Activated naive CD4-positive, alpha-beta T cell treated with anti-CD3 and anti-CD28 coated beads for 36 hours (primary cell): ENCODE measurements around the gene FOXP1. TPM values are rescaled to one million over a fixed set of nuclear protein-coding genes. Genes with fewer than 3 reads are reported as not detected.

Experiments used
- CTCF ChIA-PET: fragments of 350-600 bp; sonication (Branson Sonifier 250); formaldehyde crosslinking; loops from one replicate; lab custom pipeline; 2021; ENCODE audit warnings: antibody characterized with exemption; lab: Charles Lee
- DNase-seq: peaks from one replicate; pipeline ENCODE4 v3.0.0-alpha.2; 2020
- H3K27ac Mint-ChIP-seq: one replicate; pipeline ENCODE4 v1.8.0; 2021; ENCODE audit warnings: mild to moderate bottlenecking, mixed read lengths
- H3K27me3 Mint-ChIP-seq: one replicate; pipeline ENCODE4 v1.8.0; 2021; ENCODE audit warnings: low read depth, mixed read lengths
- H3K36me3 Mint-ChIP-seq: one replicate; pipeline ENCODE4 v1.8.0; 2021; ENCODE audit warnings: low read depth, mixed read lengths
- H3K4me1 Mint-ChIP-seq: one replicate; pipeline ENCODE4 v1.8.0; 2021; ENCODE audit warnings: low read depth, mixed read lengths
- H3K4me3 Mint-ChIP-seq: one replicate; pipeline ENCODE4 v1.8.0; 2021; ENCODE audit warnings: mild to moderate bottlenecking, moderate library complexity, mixed read lengths
- H3K9me3 Mint-ChIP-seq: one replicate; pipeline ENCODE4 v1.8.0; 2021; ENCODE audit warnings: mixed read lengths
- intact Hi-C: fragments of 100-400 bp; cut with micrococcal nuclease; formaldehyde crosslinking; loops from one replicate; pipeline ENCODE4 v1.15.1; 2023
- total RNA-seq, 2 experiments: library from RNA; stranded (reverse); gene quantifications; one replicate each; pipeline ENCODE4 v1.2.3, GENCODE V29; 2021

The FOXP1 gene
- total RNA-seq, 2 experiments from 2014 or later, result 95.2 to 97.4 TPM

DNA sequence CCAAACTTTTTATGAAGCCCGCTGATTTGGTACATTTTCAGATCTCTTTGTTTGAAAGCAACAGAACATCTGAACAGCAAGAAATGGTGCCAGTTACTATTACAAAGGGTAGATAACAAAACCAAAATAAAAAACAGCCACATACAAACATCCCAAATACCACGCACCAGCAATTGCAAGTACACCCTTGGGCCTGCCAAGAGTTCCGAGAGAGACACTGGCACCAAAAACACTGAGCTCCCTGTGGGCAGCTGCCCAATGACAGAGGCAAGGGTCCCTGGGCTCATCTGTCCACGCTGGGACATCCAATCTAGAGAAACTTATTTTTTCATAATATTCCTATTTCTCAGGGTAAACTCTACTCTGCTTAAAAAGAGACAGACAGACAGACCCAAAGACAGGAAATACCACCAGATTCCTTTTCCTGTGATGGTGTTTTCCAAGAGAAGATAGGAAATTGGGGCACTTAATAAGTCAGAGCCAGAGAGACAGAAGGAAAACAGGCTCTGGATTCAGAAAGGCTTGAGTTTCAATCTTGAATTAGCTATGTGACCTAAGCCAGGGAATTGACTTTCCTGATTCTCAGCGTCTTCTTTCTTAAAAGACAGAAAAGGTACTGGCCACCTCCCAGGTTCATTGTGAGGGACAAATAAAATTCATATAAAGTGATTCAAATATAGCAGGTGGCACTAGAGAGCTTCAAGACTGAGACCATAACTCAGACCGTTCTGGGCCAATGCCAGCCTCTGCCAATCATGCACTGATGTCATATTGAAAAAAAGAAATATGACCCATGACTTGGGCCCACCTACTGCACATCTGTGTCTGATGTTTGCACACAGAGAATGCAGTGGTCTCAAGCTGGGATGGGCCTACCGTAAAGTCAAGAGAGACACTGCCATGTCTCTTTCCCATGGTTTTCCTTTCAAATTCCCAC, 61.3 kb downstream of the FOXP1 start:
- intact Hi-C loops, result no loop called here
- Mint-ChIP-seq H3K4me1 (peaks cover 9% of the 10 kb centered on the region), H3K9me3 (no peaks in the 10 kb centered on the region)

DNA sequence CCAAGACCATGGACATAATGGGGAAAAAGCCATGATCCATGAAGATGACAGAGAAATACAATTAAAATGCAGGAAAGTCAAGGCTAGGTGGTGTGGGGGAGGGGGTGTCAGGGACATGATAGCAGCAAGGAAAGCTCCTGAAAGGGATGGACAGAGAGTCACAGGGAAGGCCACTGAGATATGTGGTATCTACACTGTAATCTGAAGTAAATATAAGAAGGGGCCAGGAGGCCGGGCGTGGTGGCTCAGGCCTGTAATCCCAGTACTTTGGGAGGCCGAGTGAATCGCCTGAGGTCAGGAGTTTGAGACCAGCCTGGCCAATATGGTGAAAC, 62.5 kb downstream of the FOXP1 start:
- no peaks in the 10 kb centered on the region for H3K27me3 Mint-ChIP-seq
- no peaks in the 10 kb centered on the region for H3K9me3 Mint-ChIP-seq
- DNase-seq, result no peak
- CTCF ChIA-PET, result no interaction called here
- H3K27ac Mint-ChIP-seq, result no peak overlapping the region
- peaks cover 2% of the 10 kb centered on the region for H3K36me3 Mint-ChIP-seq
- no peak overlapping the region for H3K4me3 Mint-ChIP-seq
- intact Hi-C loops, result no loop called here
- peaks cover 9% of the 10 kb centered on the region for H3K4me1 Mint-ChIP-seq

More for the DNA sequence above, 61.3 kb downstream of the FOXP1 start:
- Mint-ChIP-seq H3K27me3 (no peaks in the 10 kb centered on the region), H3K36me3 (peaks cover 2% of the 10 kb centered on the region), H3K27ac (no peak overlapping the region), H3K4me3 (no peak overlapping the region)
- CTCF ChIA-PET, result interaction anchor here (0.6 to 1.0 kb wide), 2 partner anchors 465 to 805 kb away, joined by 3 read pairs; no protein-coding TSS in a partner anchor
- DNase-seq, result no peak

DNA sequence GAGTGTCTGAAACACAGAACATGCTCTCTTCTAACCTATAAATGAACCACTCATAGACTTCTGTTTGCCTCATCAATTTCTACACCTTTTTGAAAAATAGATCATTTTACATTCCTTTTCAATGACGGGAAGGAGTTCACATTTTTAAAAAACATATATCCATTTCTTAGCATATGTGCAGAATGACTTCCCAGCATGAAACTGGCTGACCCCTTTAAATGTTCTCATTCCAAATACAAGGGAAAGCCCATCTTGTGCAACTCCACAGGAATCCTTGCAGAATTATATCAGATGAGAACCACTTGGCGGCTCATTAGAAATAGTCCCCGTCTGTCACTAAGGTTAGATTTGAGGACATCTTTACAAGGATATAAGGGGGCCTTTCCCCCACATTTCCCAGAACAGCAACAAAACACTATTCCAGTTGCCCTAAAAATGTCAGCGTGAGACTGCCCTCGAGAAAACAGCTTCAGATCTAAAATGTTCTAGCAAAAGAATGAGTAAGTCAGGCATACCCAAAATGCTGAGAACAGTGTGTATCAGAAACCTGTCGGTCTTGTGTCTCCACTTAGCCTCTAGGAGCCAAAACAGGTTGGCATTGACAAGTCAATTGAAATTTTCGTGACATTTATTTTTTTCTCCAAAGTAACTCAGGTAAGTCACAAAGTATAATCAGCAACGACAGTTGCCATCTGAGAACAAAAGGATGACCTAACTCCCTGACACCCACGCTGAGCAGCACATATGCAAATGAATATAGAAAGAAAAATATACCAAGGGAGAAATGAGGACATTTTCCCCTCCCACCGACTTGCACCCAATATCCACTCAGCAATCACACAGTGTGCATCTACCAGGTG, 63.1 kb downstream of the FOXP1 start:
- DNase-seq, result no peak
- no peaks in the 10 kb centered on the region for H3K9me3 Mint-ChIP-seq
- no peak overlapping the region for H3K4me3 Mint-ChIP-seq
- no peaks in the 10 kb centered on the region for H3K27me3 Mint-ChIP-seq
- H3K4me1 Mint-ChIP-seq, result peaks cover 9% of the 10 kb centered on the region
- H3K36me3 Mint-ChIP-seq, result peaks cover 2% of the 10 kb centered on the region
- no peak overlapping the region for H3K27ac Mint-ChIP-seq
- intact Hi-C loops, result no loop called here
- CTCF ChIA-PET, result no interaction called here

DNA sequence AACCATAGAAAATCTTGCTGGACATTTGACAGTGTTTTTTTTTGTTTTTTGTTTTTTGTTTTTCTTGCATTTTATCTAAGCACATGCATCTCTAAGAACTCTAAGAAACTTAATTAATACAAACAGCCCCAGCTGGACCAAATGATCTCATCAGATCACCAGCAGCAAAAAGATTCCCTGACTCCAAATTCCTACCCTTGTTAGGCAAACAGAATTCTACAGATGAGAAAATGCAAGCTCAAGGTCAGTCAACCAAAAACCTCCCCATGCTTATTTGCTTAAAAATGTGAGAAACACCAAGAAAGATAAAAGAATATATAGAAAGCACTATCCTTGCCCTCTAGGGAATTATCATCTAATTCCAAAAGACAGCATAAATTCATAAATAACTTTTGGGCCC, 65.4 kb downstream of the FOXP1 start:
- Mint-ChIP-seq H3K36me3 (peaks cover 2% of the 10 kb centered on the region), H3K4me1 (peaks cover 9% of the 10 kb centered on the region), H3K9me3 (no peaks in the 10 kb centered on the region), H3K4me3 (no peak overlapping the region), H3K27me3 (no peaks in the 10 kb centered on the region), H3K27ac (no peak overlapping the region)
- intact Hi-C loops, result loop anchor here (10.0 kb wide), 2 partner anchors 167 to 803 kb away; no protein-coding TSS in a partner anchor
- CTCF ChIA-PET, result no interaction called here
- DNase-seq, result no peak

DNA sequence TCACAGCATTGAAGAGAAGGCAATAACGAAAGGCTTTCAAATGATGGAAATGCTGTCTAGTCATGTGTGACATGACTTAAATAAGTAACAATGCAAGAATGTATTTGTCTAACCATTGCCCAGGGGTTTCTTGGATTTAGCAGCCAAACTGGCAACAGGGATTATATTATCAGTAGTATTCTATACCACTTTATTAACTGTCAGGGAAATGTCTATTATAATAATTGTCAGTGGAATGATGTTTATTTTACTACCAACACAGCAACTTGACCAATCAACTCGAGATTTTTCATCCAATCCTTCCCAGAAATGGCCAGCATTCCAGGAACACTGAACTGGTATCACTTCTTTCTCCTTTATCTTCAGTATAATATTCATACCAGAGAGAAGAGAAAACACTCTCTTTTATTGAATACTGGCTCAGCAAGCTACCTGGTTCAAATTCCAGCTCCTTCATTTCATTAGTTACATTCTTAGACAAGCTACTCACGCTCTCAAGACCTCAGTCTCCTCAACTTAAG, 66.2 kb downstream of the FOXP1 start:
- peaks cover 2% of the 10 kb centered on the region for H3K36me3 Mint-ChIP-seq
- DNase-seq, result no peak
- no peaks in the 10 kb centered on the region for H3K27me3 Mint-ChIP-seq
- CTCF ChIA-PET, result interaction anchor here (1.5 kb wide), 1 partner anchor 967 kb away, joined by 3 read pairs; no protein-coding TSS in a partner anchor
- no peak overlapping the region for H3K4me3 Mint-ChIP-seq
- peaks cover 9% of the 10 kb centered on the region for H3K4me1 Mint-ChIP-seq
- H3K9me3 Mint-ChIP-seq, result no peaks in the 10 kb centered on the region
- H3K27ac Mint-ChIP-seq, result no peak overlapping the region
- intact Hi-C loops, result loop anchor here (10.0 kb wide), 2 partner anchors 167 to 803 kb away; no protein-coding TSS in a partner anchor

DNA sequence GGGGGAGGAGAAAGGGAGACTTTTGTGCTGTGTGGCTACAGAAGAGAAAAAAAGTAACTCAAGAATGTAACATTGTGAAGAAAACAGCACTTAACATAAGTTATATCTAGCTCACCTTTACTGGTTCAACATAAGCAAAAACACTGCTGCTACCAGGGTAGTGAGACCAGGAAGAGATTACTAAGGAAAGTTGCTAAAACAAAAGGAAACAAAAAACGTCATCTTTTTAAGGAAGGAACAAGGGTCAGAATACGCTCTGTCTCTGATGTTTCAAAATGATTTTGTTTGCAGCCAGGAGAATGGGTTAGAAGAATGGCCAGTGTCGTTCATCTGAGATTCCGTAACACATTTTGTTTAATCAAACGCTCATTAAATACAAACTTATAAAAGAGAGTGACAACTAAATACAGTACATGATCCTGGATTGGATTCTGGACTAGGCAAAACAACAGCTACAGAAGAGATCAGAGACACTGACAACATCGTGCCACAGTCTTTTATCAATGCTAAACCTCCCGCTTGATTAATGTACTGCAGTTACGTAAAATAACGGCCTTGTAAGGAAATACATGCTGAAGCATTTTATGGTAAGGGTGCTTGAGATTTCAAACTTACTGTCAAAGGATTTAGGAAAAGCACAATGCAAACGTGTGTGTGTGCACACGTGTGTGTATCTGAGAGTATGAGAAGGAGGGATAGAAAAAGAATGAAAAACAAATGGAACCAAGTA, 67.7 kb downstream of the FOXP1 start:
- no peak for DNase-seq
- Mint-ChIP-seq H3K4me1 (peaks cover 9% of the 10 kb centered on the region), H3K27me3 (no peaks in the 10 kb centered on the region), H3K9me3 (no peaks in the 10 kb centered on the region), H3K36me3 (peaks cover 2% of the 10 kb centered on the region), H3K27ac (no peak overlapping the region), H3K4me3 (no peak overlapping the region)
- intact Hi-C loops, result loop anchor here (10.0 kb wide), 2 partner anchors 169 to 801 kb away; no protein-coding TSS in a partner anchor
- CTCF ChIA-PET, result interaction anchor here (0.9 to 1.5 kb wide), 4 partner anchors 100 to 965 kb away, joined by 3 to 6 read pairs (median 3); no protein-coding TSS in a partner anchor

DNA sequence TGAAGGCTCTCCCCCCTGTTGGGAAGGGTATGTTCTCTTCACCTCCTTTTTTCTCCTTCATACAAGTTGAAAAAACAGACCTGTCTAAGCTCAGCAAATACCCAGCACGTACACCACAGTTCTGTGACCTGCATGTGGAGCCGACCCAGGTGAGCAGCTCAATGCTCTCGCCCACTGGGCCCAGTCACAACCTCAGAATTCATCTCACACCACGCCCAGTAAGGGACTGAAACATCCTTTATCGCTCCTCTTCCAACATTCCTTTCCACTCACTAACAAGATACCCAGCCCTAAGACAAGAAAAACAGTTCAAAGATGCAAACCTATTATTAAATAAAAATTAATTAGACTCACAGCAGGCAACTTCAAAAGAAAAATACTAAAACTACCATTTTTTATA, 68.9 kb downstream of the FOXP1 start:
- DNase-seq, result no peak
- no peak overlapping the region for H3K4me3 Mint-ChIP-seq
- no peaks in the 10 kb centered on the region for H3K27me3 Mint-ChIP-seq
- intact Hi-C loops, result loop anchor here (5.0 to 10.0 kb wide), 6 partner anchors 138 to 982 kb away; no protein-coding TSS in a partner anchor
- H3K9me3 Mint-ChIP-seq, result no peaks in the 10 kb centered on the region
- peaks cover 11% of the 10 kb centered on the region for H3K4me1 Mint-ChIP-seq
- peaks cover 2% of the 10 kb centered on the region for H3K36me3 Mint-ChIP-seq
- no peak overlapping the region for H3K27ac Mint-ChIP-seq
- CTCF ChIA-PET, result interaction anchor here (1.1 to 1.2 kb wide), 2 partner anchors 99 to 158 kb away, joined by 3 to 6 read pairs; no protein-coding TSS in a partner anchor

DNA sequence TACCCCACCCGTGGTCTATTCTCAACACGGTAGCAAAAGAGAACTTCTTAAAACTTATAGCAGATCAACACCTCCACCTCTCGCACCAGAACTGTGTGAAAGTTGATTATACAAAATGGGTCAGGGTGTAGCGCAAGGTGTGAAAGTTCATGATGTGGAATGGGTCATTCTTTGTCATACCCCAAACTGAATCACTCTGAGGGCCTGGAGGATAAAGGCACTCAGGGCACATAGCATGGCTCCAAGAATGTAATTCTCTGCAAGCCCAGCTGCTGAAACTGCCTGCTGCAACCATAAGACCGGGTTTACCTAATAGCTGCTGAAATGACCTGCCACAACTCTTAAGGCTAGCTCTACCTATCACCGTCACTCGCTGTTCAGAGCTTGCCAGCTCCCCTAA, 70.0 kb downstream of the FOXP1 start:
- intact Hi-C loops, result loop anchor here (2.0 to 10.0 kb wide), 7 partner anchors 67 to 981 kb away; no protein-coding TSS in a partner anchor
- Mint-ChIP-seq H3K4me1 (peaks cover 12% of the 10 kb centered on the region), H3K9me3 (no peaks in the 10 kb centered on the region), H3K27ac (no peak overlapping the region), H3K27me3 (no peaks in the 10 kb centered on the region), H3K36me3 (no peaks in the 10 kb centered on the region), H3K4me3 (no peak overlapping the region)
- DNase-seq, result no peak
- CTCF ChIA-PET, result interaction anchor here (0.7 kb wide), 1 partner anchor 207 kb away, joined by 3 read pairs; no protein-coding TSS in a partner anchor

DNA sequence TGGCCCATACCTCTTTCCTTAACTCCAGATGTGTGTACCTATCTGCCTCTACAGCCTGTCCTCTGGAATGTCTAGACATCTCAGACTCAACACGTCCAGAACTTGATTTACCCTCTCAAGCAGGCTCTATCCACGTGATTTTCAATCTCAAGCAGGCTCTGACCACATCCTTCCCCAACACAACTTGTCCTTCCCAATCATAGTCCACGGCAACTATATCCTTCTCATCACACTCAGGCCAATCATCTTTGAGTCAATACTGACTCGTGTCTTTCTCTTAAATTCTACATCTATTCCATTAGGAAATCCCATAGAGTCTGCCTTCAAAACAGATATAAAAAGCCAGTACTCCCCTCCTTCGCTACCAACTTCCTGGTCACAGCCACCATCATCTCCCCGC, 70.4 kb downstream of the FOXP1 start:
- intact Hi-C loops, result loop anchor here (2.0 to 10.0 kb wide), 7 partner anchors 68 to 981 kb away; no protein-coding TSS in a partner anchor
- CTCF ChIA-PET, result interaction anchor here (2.7 to 4.0 kb wide), 2 partner anchors 18 to 22 kb away, joined by 7 to 25 read pairs; no protein-coding TSS in a partner anchor
- DNase-seq, result no peak
- H3K36me3 Mint-ChIP-seq, result no peaks in the 10 kb centered on the region
- H3K4me3 Mint-ChIP-seq, result no peak overlapping the region
- peaks cover 12% of the 10 kb centered on the region for H3K4me1 Mint-ChIP-seq
- H3K9me3 Mint-ChIP-seq, result no peaks in the 10 kb centered on the region
- H3K27me3 Mint-ChIP-seq, result no peaks in the 10 kb centered on the region
- no peak overlapping the region for H3K27ac Mint-ChIP-seq

DNA sequence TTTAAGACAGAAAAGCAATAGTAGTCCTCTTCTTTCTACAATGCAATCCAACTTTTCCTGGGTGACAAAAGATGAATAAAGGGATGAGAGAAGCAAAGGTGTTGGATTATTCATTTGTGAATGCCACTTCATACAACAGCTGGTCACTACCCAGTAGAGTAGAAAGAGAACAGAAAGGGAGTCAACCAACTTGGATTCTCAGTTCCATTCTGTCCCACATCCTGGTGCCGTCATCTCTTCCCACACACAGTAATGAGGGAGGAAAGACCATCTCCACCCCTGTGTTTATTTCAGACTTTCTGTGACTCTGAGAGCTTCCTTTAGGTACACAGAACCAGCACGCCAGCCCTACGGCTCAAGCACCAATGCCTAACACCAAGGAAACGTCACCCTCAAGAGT, 71.0 kb downstream of the FOXP1 start:
- no peak overlapping the region for H3K4me3 Mint-ChIP-seq

DNA sequence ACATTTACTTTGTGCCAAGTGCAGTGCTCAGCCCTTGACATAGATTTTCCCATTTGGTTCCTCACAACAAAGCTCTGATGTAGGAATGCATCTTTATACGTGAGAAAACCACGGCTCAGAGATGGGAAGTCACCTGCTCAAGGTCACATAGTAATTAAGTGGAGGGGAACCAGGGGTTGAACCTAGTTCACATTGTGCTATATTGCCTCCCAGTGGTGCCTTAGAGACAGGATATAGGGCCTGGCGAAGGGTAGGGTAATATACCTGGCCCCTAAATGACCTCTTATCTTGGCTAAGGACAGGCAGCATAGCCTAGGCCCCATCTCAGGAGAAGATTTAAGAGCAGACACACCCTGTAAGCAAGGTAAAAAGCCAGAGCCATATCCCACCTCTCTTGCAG, 71.5 kb downstream of the FOXP1 start:
- H3K4me3 Mint-ChIP-seq, result no peak overlapping the region
- H3K27ac Mint-ChIP-seq, result peak overlapping the region; percentile 6
- no peaks in the 10 kb centered on the region for H3K36me3 Mint-ChIP-seq
- peak; percentile 59 for DNase-seq
- no peaks in the 10 kb centered on the region for H3K27me3 Mint-ChIP-seq
- CTCF ChIA-PET, result interaction anchor here (0.6 to 4.0 kb wide), 11 partner anchors 16 to 397 kb away, joined by 3 to 25 read pairs (median 3); no protein-coding TSS in a partner anchor
- intact Hi-C loops, result loop anchor here (1.0 to 10.0 kb wide), 11 partner anchors 69 to 980 kb away; no protein-coding TSS in a partner anchor
- peaks cover 12% of the 10 kb centered on the region for H3K4me1 Mint-ChIP-seq
- no peaks in the 10 kb centered on the region for H3K9me3 Mint-ChIP-seq

More for the DNA sequence above, 71.0 kb downstream of the FOXP1 start:
- Mint-ChIP-seq H3K9me3 (no peaks in the 10 kb centered on the region), H3K27me3 (no peaks in the 10 kb centered on the region), H3K27ac (no peak overlapping the region), H3K4me1 (peaks cover 12% of the 10 kb centered on the region), H3K36me3 (no peaks in the 10 kb centered on the region)
- intact Hi-C loops, result loop anchor here (1.0 to 10.0 kb wide), 11 partner anchors 68 to 980 kb away; no protein-coding TSS in a partner anchor
- CTCF ChIA-PET, result interaction anchor here (1.0 to 4.0 kb wide), 5 partner anchors 17 to 286 kb away, joined by 3 to 25 read pairs (median 7); no protein-coding TSS in a partner anchor
- no peak for DNase-seq
